Mesothelial cell of epicardium (in vitro differentiated cells): ENCODE data around the gene TFDP2. TPM values are rescaled to one million over a fixed set of nuclear protein-coding genes. Genes with fewer than 3 reads are reported as not detected.

ENCODE experiments used
- DNase-seq, 2 experiments: peaks; one replicate each; pipeline ENCODE4 v3.0.0; 2021; ENCODE audit warnings: low spot score in 2 of 2; ENCODE audit not compliant: unreplicated experiment in 2 of 2
- H3K27ac Mint-ChIP-seq: 2 replicates; pipeline ENCODE4 v1.8.0; 2021; ENCODE audit warnings: mixed read lengths
- H3K27me3 Mint-ChIP-seq: 2 replicates; pipeline ENCODE4 v1.8.0; 2021; ENCODE audit warnings: low read depth, mixed read lengths
- H3K36me3 Mint-ChIP-seq: 2 replicates; pipeline ENCODE4 v1.8.0; 2021; ENCODE audit warnings: mixed read lengths
- H3K4me1 Mint-ChIP-seq: 2 replicates; pipeline ENCODE4 v1.8.0; 2021; ENCODE audit warnings: mixed read lengths
- H3K4me3 Mint-ChIP-seq: 2 replicates; pipeline ENCODE4 v1.8.0; 2021; ENCODE audit warnings: mild to moderate bottlenecking, moderate library complexity, mixed read lengths
- H3K9me3 Mint-ChIP-seq: 2 replicates; pipeline ENCODE4 v1.8.0; 2021; ENCODE audit warnings: mixed read lengths
- CTCF ChIP-seq: fragments of 200-600 bp; sonication (generic); IDR thresholded peaks from one replicate; pipeline ENCODE4 v1.5.0; 2021; ENCODE audit warnings: antibody characterized with exemption; ENCODE audit not compliant: unreplicated experiment
- total RNA-seq: library from RNA; stranded (reverse); gene quantifications from 3 replicates; pipeline ENCODE4 v1.2.1, GENCODE V29; 2021

The TFDP2 gene
- total RNA-seq, 1 donor from 2014 or later = 109 TPM

GRCh38 chr3:142046320-142047020 lies 102.9 kb downstream of the TFDP2 start:
- TF ChIP-seq CTCF = no peak
- H3K9me3 Mint-ChIP-seq = peaks cover 3% of the 10 kb centered on the region
- H3K27ac Mint-ChIP-seq = no peak overlapping the region
- no peak for DNase-seq
- peaks cover 7% of the 10 kb centered on the region for H3K36me3 Mint-ChIP-seq
- H3K27me3 Mint-ChIP-seq = no peaks in the 10 kb centered on the region
- no peaks in the 10 kb centered on the region for H3K4me1 Mint-ChIP-seq
- no peak overlapping the region for H3K4me3 Mint-ChIP-seq

GRCh38 chr3:142040941-142041491 lies 108.3 kb downstream of the TFDP2 start:
- Mint-ChIP-seq H3K27me3 (no peaks in the 10 kb centered on the region), H3K9me3 (peaks cover 3% of the 10 kb centered on the region), H3K4me3 (no peak overlapping the region), H3K36me3 (peaks cover 5% of the 10 kb centered on the region), H3K27ac (no peak overlapping the region), H3K4me1 (no peaks in the 10 kb centered on the region)
- TF ChIP-seq CTCF = no peak
- DNase-seq = no peak

- Mint-ChIP-seq H3K36me3 (peaks cover 2% of the 10 kb centered on the region), H3K27ac (no peak overlapping the region), H3K9me3 (peaks cover 9% of the 10 kb centered on the region), H3K27me3 (no peaks in the 10 kb centered on the region), H3K4me3 (no peak overlapping the region), H3K4me1 (no peaks in the 10 kb centered on the region)
- TF ChIP-seq CTCF = no peak
- DNase-seq = no peak
Observed at GRCh38 chr3:142035308-142035922, 113.9 kb downstream of the TFDP2 start.

- peaks cover 9% of the 10 kb centered on the region for H3K9me3 Mint-ChIP-seq
- H3K4me3 Mint-ChIP-seq = no peak overlapping the region
- TF ChIP-seq CTCF = no peak
- H3K27ac Mint-ChIP-seq = no peak overlapping the region
- H3K27me3 Mint-ChIP-seq = no peaks in the 10 kb centered on the region
- no peak for DNase-seq
- H3K36me3 Mint-ChIP-seq = peaks cover 2% of the 10 kb centered on the region
- peaks cover 10% of the 10 kb centered on the region for H3K4me1 Mint-ChIP-seq
Observed at GRCh38 chr3:142033292-142033691, 116.1 kb downstream of the TFDP2 start.

GRCh38 chr3:142031575-142031974 lies 117.8 kb downstream of the TFDP2 start:
- H3K27me3 Mint-ChIP-seq = no peaks in the 10 kb centered on the region
- H3K36me3 Mint-ChIP-seq = peaks cover 2% of the 10 kb centered on the region
- TF ChIP-seq CTCF = no peak
- peaks cover 18% of the 10 kb centered on the region for H3K4me1 Mint-ChIP-seq
- no peak for DNase-seq
- no peak overlapping the region for H3K4me3 Mint-ChIP-seq
- no peak overlapping the region for H3K27ac Mint-ChIP-seq
- peaks cover 9% of the 10 kb centered on the region for H3K9me3 Mint-ChIP-seq
